ENCODE measurements around the gene TNS1.

DNA sequence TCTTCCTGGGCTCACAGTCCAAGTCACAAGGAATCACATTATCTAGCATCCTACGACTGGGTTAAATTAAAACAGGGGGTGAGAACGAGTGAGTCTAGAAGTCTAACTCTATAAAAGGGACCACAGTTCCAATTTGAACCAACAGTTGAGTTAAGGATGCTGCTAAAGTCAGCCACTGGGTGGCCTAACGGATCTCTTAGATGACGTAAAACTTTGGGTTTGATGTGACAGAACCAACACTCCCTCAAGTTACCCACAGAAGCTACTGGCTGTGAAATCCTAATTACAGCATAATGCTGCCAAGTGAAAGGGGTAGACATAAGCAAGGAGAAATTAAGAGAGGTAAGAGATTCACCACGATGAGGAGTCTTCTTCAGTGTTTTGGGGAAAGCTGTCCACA, 33.6 kb upstream of the TNS1 start:
- no peak for TF ChIP-seq EZH2 (IDR thresholded peaks at IDR 0.05; ENCODE audit: insufficient read depth, poor library complexity, severe bottlenecking)
- no peak for TF ChIP-seq EZH2phosphoT487 (IDR thresholded peaks at IDR 0.05; ENCODE audit: insufficient read depth, low read depth)

Measured in GM23248 (cell line).